Stomach (tissue), 4 donors: Measurements from ENCODE around the gene PLPPR3.

Source experiments
- EP300 ChIP-seq: sonication (generic); formaldehyde crosslinking; IDR thresholded peaks from one replicate; pipeline ENCODE4 v1.6.1; 2017; ENCODE audit warnings: antibody characterized with exemption
- POLR2AphosphoS5 ChIP-seq, 3 donors: sonication (generic); formaldehyde crosslinking; IDR thresholded peaks; one replicate each; pipeline ENCODE4 v1.6.1; 2016; ENCODE audit warnings: antibody characterized with exemption in 3 of 3
- TF ChIP-seq, protein P1 (sequence below), 7 experiments: fragments of 450-650 bp in 4 of 7; fragments of 200-600 bp in 3 of 7; sonication (generic) in 3 of 7; IDR thresholded peaks; one replicate each; pipeline ENCODE4 v1.5.1; 2016 to 2019; ENCODE audit warnings: antibody characterized with exemption in 7 of 7, control low read depth in 2 of 7, mild to moderate bottlenecking in 1 of 7

DNA sequence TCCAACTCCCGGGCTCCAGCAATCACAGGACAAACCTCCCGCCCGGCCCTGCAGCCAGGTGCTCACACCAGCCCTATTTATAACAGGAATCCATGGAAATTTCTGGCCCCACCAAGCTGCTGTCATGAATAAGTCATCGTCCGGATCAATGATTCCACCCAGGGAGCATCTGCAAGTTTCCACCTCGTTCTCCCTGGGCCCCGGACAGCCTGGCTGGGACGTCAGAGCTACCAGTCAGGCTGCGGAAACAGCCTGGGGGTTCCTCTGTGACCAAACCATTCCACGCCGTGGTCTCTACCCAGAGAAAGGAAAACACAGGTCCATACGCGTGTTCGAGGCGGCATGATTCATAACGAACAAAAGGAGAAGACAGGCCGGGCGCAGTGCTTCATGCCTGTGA, 45.2 kb downstream of the PLPPR3 start:
- TF ChIP-seq, protein P1, sequence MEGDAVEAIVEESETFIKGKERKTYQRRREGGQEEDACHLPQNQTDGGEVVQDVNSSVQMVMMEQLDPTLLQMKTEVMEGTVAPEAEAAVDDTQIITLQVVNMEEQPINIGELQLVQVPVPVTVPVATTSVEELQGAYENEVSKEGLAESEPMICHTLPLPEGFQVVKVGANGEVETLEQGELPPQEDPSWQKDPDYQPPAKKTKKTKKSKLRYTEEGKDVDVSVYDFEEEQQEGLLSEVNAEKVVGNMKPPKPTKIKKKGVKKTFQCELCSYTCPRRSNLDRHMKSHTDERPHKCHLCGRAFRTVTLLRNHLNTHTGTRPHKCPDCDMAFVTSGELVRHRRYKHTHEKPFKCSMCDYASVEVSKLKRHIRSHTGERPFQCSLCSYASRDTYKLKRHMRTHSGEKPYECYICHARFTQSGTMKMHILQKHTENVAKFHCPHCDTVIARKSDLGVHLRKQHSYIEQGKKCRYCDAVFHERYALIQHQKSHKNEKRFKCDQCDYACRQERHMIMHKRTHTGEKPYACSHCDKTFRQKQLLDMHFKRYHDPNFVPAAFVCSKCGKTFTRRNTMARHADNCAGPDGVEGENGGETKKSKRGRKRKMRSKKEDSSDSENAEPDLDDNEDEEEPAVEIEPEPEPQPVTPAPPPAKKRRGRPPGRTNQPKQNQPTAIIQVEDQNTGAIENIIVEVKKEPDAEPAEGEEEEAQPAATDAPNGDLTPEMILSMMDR (IDR thresholded peaks at IDR 0.05): no peak
- no peak for TF ChIP-seq EP300
- no peak for TF ChIP-seq POLR2AphosphoS5 (IDR thresholded peaks at IDR 0.05)
